ENCODE measurements around the gene KHNYN.
"Not testable (repeated sequence)": the region's sequence is repeated elsewhere in the genome, so short reads cannot be mapped to it uniquely, and the experiment has no call there.

Gene KHNYN

DNA sequence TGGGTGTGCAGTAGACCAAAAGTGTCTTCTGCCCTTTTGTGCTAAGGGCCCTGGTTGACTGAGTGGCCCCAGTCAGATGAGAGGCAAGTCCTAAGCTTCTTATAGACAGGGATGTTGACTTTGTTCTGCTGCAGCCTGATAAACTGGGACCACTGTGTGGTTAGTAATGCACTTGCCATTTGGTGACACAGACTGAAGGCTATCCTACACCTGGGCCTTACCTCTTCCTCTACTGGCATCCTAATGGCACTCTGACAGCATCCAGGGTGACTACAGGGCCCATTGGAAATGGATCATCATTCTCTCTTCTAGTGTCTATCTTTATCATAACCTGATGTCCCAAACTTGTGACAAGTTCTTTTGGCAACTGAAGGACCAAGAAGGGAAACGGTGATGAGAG, 9.5 kb downstream of the KHNYN start:
- Histone ChIP-seq H3K9me3 (ENCODE audit: control insufficient read depth, insufficient read depth, low read length) (no peaks in the 10 kb centered on the region; the same call in 1 of the 2 replicates), H3K27me3 (ENCODE audit: control insufficient read depth, insufficient read depth, low read length) (no peaks in the 10 kb centered on the region), H3K27ac (ENCODE audit: low read length) (no peak overlapping the region), H3K4me3 (ENCODE audit: low read length) (no peak overlapping the region), H3K36me3 (ENCODE audit: control insufficient read depth, insufficient read depth, low read length) (peaks cover 11% of the 10 kb centered on the region), H3K4me1 (ENCODE audit: control insufficient read depth, insufficient read depth, low read length) (no peaks in the 10 kb centered on the region)
- WGBS (ENCODE audit: insufficient coverage, insufficient read length): no CpG with 5 or more reads among the region's 1 CpG
- DNase-seq (ENCODE audit: low read depth, low spot score): no peak

- Histone ChIP-seq H3K27ac (ENCODE audit: low read length) (no peak overlapping the region), H3K27me3 (ENCODE audit: control insufficient read depth, insufficient read depth, low read length) (no peaks in the 10 kb centered on the region), H3K36me3 (ENCODE audit: control insufficient read depth, insufficient read depth, low read length) (peaks cover 11% of the 10 kb centered on the region), H3K9me3 (ENCODE audit: control insufficient read depth, insufficient read depth, low read length) (no peaks in the 10 kb centered on the region; the same call in 1 of the 2 replicates), H3K4me1 (ENCODE audit: control insufficient read depth, insufficient read depth, low read length) (no peaks in the 10 kb centered on the region), H3K4me3 (ENCODE audit: low read length) (no peak overlapping the region)
- WGBS (ENCODE audit: insufficient coverage, insufficient read length): no CpG with 5 or more reads among the region's 15 CpGs
- no peak for DNase-seq (ENCODE audit: low read depth, low spot score)
These were observed 10.3 kb downstream of the KHNYN start for GRCh38 chr14:24439830-24440605.

GRCh38 chr14:24440606-24441399, 11.0 kb downstream of the KHNYN start:
- H3K27ac ChIP-seq (ENCODE audit: low read length): no peak overlapping the region
- H3K4me1 ChIP-seq (ENCODE audit: control insufficient read depth, insufficient read depth, low read length): no peaks in the 10 kb centered on the region
- no CpG with 5 or more reads among the region's 8 CpGs for WGBS (ENCODE audit: insufficient coverage, insufficient read length)
- H3K27me3 ChIP-seq (ENCODE audit: control insufficient read depth, insufficient read depth, low read length): no peaks in the 10 kb centered on the region
- DNase-seq (ENCODE audit: low read depth, low spot score): no peak
- peaks cover 11% of the 10 kb centered on the region for H3K36me3 ChIP-seq (ENCODE audit: control insufficient read depth, insufficient read depth, low read length)
- no peak overlapping the region for H3K4me3 ChIP-seq (ENCODE audit: low read length)
- H3K9me3 ChIP-seq (ENCODE audit: control insufficient read depth, insufficient read depth, low read length): no peaks in the 10 kb centered on the region; the same call in 1 of the 2 replicates

DNA sequence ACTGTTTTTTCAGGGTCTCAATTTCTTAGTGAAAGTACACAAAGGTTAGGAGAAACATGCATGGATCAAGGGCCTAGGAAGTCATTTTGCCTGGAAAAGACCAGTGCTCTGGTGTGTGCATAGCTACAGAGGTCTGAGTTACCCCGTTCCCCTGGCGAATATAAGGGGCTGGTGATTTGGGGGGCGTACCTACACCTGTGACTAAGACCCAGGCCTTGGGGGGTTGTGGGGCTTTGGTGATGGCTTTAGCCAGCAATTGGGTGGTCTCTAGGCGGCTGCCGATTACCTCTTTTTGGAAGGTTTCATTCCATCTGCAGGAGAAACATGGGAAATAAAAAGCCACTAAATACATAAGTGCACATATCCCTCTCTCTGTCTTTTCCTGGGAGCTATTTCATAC, 11.7 kb downstream of the KHNYN start:
- no peaks in the 10 kb centered on the region for H3K27me3 ChIP-seq (ENCODE audit: control insufficient read depth, insufficient read depth, low read length)
- no peak overlapping the region for H3K27ac ChIP-seq (ENCODE audit: low read length)
- H3K4me3 ChIP-seq (ENCODE audit: low read length): no peak overlapping the region; the same call in 1 of the 2 replicates
- no peaks in the 10 kb centered on the region for H3K4me1 ChIP-seq (ENCODE audit: control insufficient read depth, insufficient read depth, low read length)
- H3K9me3 ChIP-seq (ENCODE audit: control insufficient read depth, insufficient read depth, low read length): no peaks in the 10 kb centered on the region; the same call in 1 of the 2 replicates
- no peak for DNase-seq (ENCODE audit: low read depth, low spot score)
- WGBS (ENCODE audit: insufficient coverage, insufficient read length): no CpG with 5 or more reads among the region's 5 CpGs
- peaks cover 11% of the 10 kb centered on the region for H3K36me3 ChIP-seq (ENCODE audit: control insufficient read depth, insufficient read depth, low read length)

DNA sequence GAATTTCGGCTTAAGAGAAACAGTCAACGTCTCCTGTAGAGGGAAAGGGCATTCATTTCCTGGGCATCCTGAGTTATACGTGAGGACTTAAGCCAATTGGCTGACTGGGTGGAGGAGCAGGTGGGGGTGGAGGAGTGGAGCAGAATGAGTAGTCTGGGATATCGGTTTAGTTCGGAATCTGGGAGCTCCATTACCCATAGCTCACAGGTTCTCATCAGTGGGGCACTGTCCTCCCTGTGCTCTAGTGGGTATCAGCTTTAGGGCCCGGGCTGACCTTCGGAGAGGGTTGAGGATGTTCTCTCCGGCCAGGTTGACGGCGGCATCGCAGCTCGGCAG, 12.1 kb downstream of the KHNYN start:
- DNase-seq (ENCODE audit: low read depth, low spot score): no peak
- peak overlapping the region; percentile 42; the same call in 1 of the 2 replicates for H3K4me3 ChIP-seq (ENCODE audit: low read length)
- H3K27ac ChIP-seq (ENCODE audit: low read length): no peak overlapping the region
- H3K4me1 ChIP-seq (ENCODE audit: control insufficient read depth, insufficient read depth, low read length): no peaks in the 10 kb centered on the region
- no peaks in the 10 kb centered on the region for H3K27me3 ChIP-seq (ENCODE audit: control insufficient read depth, insufficient read depth, low read length)
- peaks cover 11% of the 10 kb centered on the region for H3K36me3 ChIP-seq (ENCODE audit: control insufficient read depth, insufficient read depth, low read length)
- no CpG with 5 or more reads among the region's 12 CpGs for WGBS (ENCODE audit: insufficient coverage, insufficient read length)
- no peaks in the 10 kb centered on the region; the same call in 1 of the 2 replicates for H3K9me3 ChIP-seq (ENCODE audit: control insufficient read depth, insufficient read depth, low read length)

DNA sequence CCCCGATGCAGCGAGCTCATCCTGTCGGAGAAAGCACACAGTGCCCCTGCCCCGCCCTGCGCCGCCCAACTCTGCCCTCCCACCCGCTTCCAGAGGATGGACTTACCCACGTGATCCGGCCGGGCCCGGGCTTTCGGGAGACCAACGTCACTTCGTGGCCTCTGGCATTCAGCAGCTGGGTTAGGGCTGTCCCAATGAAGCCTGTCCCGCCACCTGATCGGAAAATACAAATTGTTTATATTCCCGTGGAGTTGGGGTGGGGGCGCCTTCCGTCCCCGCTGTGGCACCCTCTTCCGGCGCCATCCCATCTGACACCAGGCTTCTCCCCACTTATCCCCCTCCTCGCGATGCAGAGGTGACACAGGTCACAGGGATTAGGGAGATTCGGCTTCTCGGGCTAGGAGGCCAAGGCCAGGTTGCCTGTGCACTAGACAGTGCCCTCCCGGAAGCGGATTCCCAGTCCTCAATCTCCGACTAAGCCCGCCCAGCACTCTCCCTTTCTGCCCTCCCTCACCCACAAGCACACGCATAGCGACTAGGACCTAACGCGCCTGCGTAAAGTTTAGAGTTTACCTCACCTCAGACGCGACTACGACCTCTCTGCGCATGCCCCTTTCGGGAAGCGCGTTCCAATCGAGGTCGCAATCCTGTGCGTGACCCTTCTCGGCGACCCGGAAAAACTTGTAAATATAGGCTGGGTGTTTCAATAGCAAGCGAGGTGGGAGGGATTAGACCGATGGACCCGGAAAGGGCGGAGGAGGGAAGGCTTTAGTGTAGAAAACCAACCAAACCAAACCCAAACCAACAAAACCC, 12.7 kb downstream of the KHNYN start, which contains the start of gene SDR39U1:
Gene SDR39U1, minus strand, starts transcription at position 537 of the 813 bp plus-strand sequence. Its CDS starts 7 bp downstream, at position 530.
- H3K4me1 ChIP-seq (ENCODE audit: control insufficient read depth, insufficient read depth, low read length): no peaks in the 10 kb centered on the region
- no peaks in the 10 kb centered on the region for H3K27me3 ChIP-seq (ENCODE audit: control insufficient read depth, insufficient read depth, low read length)
- H3K36me3 ChIP-seq (ENCODE audit: control insufficient read depth, insufficient read depth, low read length): peaks cover 7% of the 10 kb centered on the region
- H3K9me3 ChIP-seq (ENCODE audit: control insufficient read depth, insufficient read depth, low read length): no peaks in the 10 kb centered on the region; the same call in 1 of the 2 replicates
- no CpG with 5 or more reads among the region's 52 CpGs for WGBS (ENCODE audit: insufficient coverage, insufficient read length)
- peak; percentile 95 for DNase-seq (ENCODE audit: low read depth, low spot score)
- no peak within 1 kb of the TSS for H3K27ac ChIP-seq (ENCODE audit: low read length)
- peak within 1 kb of the TSS; percentile 42; the same call in 1 of the 2 replicates for H3K4me3 ChIP-seq (ENCODE audit: low read length)

DNA sequence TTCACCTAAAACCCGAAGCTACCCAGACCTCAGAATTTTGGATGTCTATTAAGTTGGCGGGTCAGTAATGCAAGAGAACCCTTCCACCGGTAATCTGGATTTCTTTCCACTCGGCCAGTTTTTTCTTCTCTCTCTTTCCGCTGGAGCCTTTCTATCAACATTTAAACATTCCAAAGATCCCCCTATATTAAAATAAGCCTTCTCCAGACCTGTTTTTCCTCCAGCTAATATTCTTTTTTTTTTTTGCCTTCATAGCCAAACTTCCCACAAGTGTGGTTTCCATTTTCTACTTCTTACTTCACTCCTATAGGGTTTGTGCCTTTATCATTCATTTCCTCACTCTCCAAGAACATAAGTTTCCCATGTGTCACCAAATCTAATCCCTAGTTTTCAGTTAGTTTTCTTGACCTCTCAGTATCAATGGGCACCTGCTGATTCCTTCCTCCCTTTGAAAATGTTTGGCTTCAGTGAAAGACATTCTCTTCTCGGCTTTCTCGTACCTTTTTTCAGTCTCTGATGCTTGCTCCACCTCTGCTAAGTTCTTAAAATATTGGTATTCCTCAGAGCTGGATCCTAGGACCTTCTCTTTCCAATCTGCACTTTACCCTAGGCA, 13.4 kb downstream of the KHNYN start:
- peak overlapping the region; percentile 42; the same call in 1 of the 2 replicates for H3K4me3 ChIP-seq (ENCODE audit: low read length)
- H3K27ac ChIP-seq (ENCODE audit: low read length): no peak overlapping the region
- H3K4me1 ChIP-seq (ENCODE audit: control insufficient read depth, insufficient read depth, low read length): no peaks in the 10 kb centered on the region
- H3K27me3 ChIP-seq (ENCODE audit: control insufficient read depth, insufficient read depth, low read length): no peaks in the 10 kb centered on the region
- peaks cover 7% of the 10 kb centered on the region for H3K36me3 ChIP-seq (ENCODE audit: control insufficient read depth, insufficient read depth, low read length)
- no CpG with 5 or more reads among the region's 7 CpGs for WGBS (ENCODE audit: insufficient coverage, insufficient read length)
- no peaks in the 10 kb centered on the region; the same call in 1 of the 2 replicates for H3K9me3 ChIP-seq (ENCODE audit: control insufficient read depth, insufficient read depth, low read length)
- no peak for DNase-seq (ENCODE audit: low read depth, low spot score)

DNA sequence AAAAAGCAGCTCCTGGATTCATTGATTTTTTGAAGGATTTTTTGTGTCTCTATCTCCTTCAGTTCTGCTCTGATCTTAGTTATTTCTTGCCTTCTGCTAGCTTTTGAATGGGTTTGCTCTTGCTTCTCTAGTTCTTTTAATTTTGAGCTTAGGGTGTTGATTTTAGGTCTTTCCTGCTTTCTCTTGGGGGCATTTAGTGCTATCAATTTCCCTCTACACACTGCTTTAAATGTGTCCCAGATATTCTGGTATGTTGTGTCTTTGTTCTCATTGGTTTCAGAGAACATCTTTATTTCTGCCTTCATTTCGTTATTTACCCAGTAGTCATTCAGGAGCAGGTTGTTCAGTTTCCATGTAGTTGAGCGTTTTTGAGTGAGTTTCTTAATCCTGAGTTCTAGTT, 21.1 kb downstream of the KHNYN start:
- WGBS (ENCODE audit: insufficient coverage, insufficient read length): no CpG with 5 or more reads among the region's 2 CpGs
- H3K4me3 ChIP-seq (ENCODE audit: low read length); H3K4me1 ChIP-seq (ENCODE audit: control insufficient read depth, insufficient read depth, low read length); H3K9me3 ChIP-seq (ENCODE audit: control insufficient read depth, insufficient read depth, low read length); H3K27me3 ChIP-seq (ENCODE audit: control insufficient read depth, insufficient read depth, low read length); H3K36me3 ChIP-seq (ENCODE audit: control insufficient read depth, insufficient read depth, low read length); DNase-seq (ENCODE audit: low read depth, low spot score); H3K27ac ChIP-seq (ENCODE audit: low read length): not testable (repeated sequence)

DNA sequence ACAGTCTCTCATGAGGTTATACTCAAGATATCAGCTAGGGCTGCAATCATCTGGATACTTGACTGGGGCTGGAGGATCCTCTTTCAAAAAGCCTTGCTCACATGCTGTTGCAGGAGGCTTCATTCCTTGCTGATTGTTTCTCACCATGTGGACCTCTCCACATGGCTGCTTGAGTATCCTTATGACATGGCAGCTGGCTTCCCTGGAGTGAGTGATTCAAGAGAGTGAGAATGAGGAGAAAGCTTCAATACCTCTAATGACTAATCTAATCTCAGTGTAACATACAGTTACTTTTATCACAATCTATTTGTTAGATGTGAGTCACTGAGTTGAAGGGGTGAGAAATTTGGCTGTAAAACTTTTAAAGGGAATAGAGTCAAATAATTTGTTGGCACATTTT, 27.2 kb downstream of the KHNYN start:
- Histone ChIP-seq H3K4me1 (ENCODE audit: control insufficient read depth, insufficient read depth, low read length) (no peaks in the 10 kb centered on the region), H3K27me3 (ENCODE audit: control insufficient read depth, insufficient read depth, low read length) (no peaks in the 10 kb centered on the region), H3K36me3 (ENCODE audit: control insufficient read depth, insufficient read depth, low read length) (no peaks in the 10 kb centered on the region), H3K4me3 (ENCODE audit: low read length) (no peak overlapping the region), H3K27ac (ENCODE audit: low read length) (no peak overlapping the region), H3K9me3 (ENCODE audit: control insufficient read depth, insufficient read depth, low read length) (no peaks in the 10 kb centered on the region)
- no peak for DNase-seq (ENCODE audit: low read depth, low spot score)

GRCh38 chr14:24458736-24459135, 29.0 kb downstream of the KHNYN start:
- H3K4me1 ChIP-seq (ENCODE audit: control insufficient read depth, insufficient read depth, low read length): no peaks in the 10 kb centered on the region
- H3K9me3 ChIP-seq (ENCODE audit: control insufficient read depth, insufficient read depth, low read length): no peaks in the 10 kb centered on the region
- H3K4me3 ChIP-seq (ENCODE audit: low read length): no peak overlapping the region
- no CpG with 5 or more reads among the region's 1 CpG for WGBS (ENCODE audit: insufficient coverage, insufficient read length)
- no peak for DNase-seq (ENCODE audit: low read depth, low spot score)
- H3K27me3 ChIP-seq (ENCODE audit: control insufficient read depth, insufficient read depth, low read length): no peaks in the 10 kb centered on the region
- no peak overlapping the region for H3K27ac ChIP-seq (ENCODE audit: low read length)
- no peaks in the 10 kb centered on the region for H3K36me3 ChIP-seq (ENCODE audit: control insufficient read depth, insufficient read depth, low read length)

All from iPS DF 6.9 (cell line).